Neural progenitor cell (in vitro differentiated cells): ENCODE data around the gene DOCK3. TPM values are rescaled to one million over a fixed set of nuclear protein-coding genes. Genes with fewer than 3 reads are reported as not detected.

ENCODE experiments used
- DNase-seq: peaks from one replicate; pipeline ENCODE4 v3.0.0-alpha.2; 2016; ENCODE audit warnings: low spot score
- H2AFZ ChIP-seq: fragments of 200-600 bp; sonication (generic); replicated peaks from 2 replicates; pipeline ENCODE4 v1.6.1; 2016; ENCODE audit warnings: antibody characterized with exemption
- H3F3A ChIP-seq: fragments of 200-600 bp; sonication (generic); 2 replicates; pipeline ENCODE4 v1.6.1; 2016; ENCODE audit warnings: antibody characterized with exemption, low read depth
- H3K27ac ChIP-seq: fragments of 200-600 bp; sonication (generic); 2 replicates; pipeline ENCODE4 v1.5.1; 2016; ENCODE audit warnings: mild to moderate bottlenecking
- H3K27me3 ChIP-seq: fragments of 200-600 bp; sonication (generic); 2 replicates; pipeline ENCODE4 v1.6.1; 2016; ENCODE audit warnings: mild to moderate bottlenecking, moderate library complexity
- H3K36me3 ChIP-seq: fragments of 200-600 bp; sonication (generic); 2 replicates; pipeline ENCODE4 v1.5.1; 2016
- H3K4me1 ChIP-seq: fragments of 200-600 bp; sonication (generic); 2 replicates; pipeline ENCODE4 v1.6.1; 2016; ENCODE audit warnings: mixed run types
- H3K4me2 ChIP-seq: fragments of 200-600 bp; sonication (generic); 2 replicates; pipeline ENCODE4 v1.6.1; 2016
- H3K4me3 ChIP-seq: fragments of 200-600 bp; sonication (generic); 2 replicates; pipeline ENCODE4 v1.5.1; 2016
- H3K79me2 ChIP-seq: fragments of 200-600 bp; sonication (generic); 2 replicates; pipeline ENCODE4 v1.6.1; 2016; ENCODE audit warnings: low read depth
- H3K9ac ChIP-seq: fragments of 200-600 bp; sonication (generic); 2 replicates; pipeline ENCODE4 v1.6.1; 2016
- H3K9me3 ChIP-seq: fragments of 200-600 bp; sonication (generic); 2 replicates; pipeline ENCODE4 v1.5.1; 2016; ENCODE audit warnings: low read depth
- H4K20me1 ChIP-seq: fragments of 200-600 bp; sonication (generic); 2 replicates; pipeline ENCODE4 v1.6.1; 2016; ENCODE audit warnings: low read depth
- H3K27ac Mint-ChIP-seq: 3 replicates; pipeline ENCODE4 v1.8.0; 2021; ENCODE audit warnings: mixed read lengths
- H3K27me3 Mint-ChIP-seq: 2 replicates; pipeline ENCODE4 v1.8.0; 2022; ENCODE audit warnings: low read depth, mild to moderate bottlenecking, inconsistent platforms, moderate library complexity, mixed read lengths; ENCODE audit not compliant: insufficient read depth
- H3K36me3 Mint-ChIP-seq: 3 replicates; pipeline ENCODE4 v1.8.0; 2021; ENCODE audit warnings: mixed read lengths
- H3K4me1 Mint-ChIP-seq: 3 replicates; pipeline ENCODE4 v1.8.0; 2021; ENCODE audit warnings: mixed read lengths
- H3K4me3 Mint-ChIP-seq: 3 replicates; pipeline ENCODE4 v1.8.0; 2021; ENCODE audit warnings: mild to moderate bottlenecking, moderate library complexity, mixed read lengths
- H3K9me3 Mint-ChIP-seq: 3 replicates; pipeline ENCODE4 v1.8.0; 2020; ENCODE audit warnings: mixed read lengths
- EZH2 ChIP-seq: fragments of 200-600 bp; sonication (generic); IDR thresholded peaks from 2 replicates; pipeline ENCODE4 v1.6.1; 2017; ENCODE audit warnings: antibody characterized with exemption, mild to moderate bottlenecking, moderate library complexity
- EZH2phosphoT487 ChIP-seq: fragments of 200-600 bp; sonication (generic); IDR thresholded peaks from 2 replicates; pipeline ENCODE4 v1.6.1; 2017; ENCODE audit warnings: antibody characterized with exemption
- total RNA-seq: library from RNA; depleted of rRNA; stranded (reverse); fragments of >200 nt; gene quantifications from 2 replicates; pipeline ENCODE4 v1.2.3, GENCODE V29; 2015; ENCODE audit warnings: low replicate concordance
- TF ChIP-seq, protein P1 (sequence below): fragments of 200-600 bp; sonication (generic); IDR thresholded peaks from 2 replicates; pipeline ENCODE4 v1.5.1; 2017; ENCODE audit warnings: antibody characterized with exemption, mild to moderate bottlenecking

DOCK3 gene
- total RNA-seq, 1 donor from 2014 or later: 10.7 TPM

DNA sequence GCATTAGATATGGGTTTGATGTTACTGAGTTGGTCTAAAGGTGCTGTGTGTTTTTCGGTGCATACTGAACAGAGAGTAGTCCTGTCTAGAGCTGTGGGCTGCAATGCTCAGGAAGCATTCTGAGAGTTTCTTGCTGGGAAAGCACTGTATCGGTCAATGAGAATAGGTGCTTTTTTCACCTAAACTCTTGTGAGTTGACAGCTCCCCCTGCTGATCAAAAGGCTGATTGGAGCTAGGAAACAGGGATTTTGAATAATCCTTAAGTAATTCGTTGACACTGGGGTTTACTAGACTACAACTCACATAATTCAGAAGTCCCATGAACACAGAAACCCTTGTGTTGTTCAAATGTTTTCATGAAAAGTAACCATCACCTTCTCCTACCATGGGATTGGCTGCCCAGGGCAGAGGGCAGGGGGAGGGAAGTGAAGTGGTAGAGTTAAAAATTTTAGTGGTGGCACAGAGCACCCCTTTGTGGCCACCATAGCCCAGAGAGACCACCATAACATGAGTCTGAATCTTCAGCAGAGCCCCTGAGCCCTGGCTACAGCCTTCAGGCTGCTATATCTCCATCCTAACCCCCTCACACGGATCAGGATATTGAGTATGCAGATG, 697.3 kb downstream of the DOCK3 start:
- H3K9ac ChIP-seq: no peak overlapping the region
- H3K36me3 ChIP-seq: no peaks in the 10 kb centered on the region

DNA sequence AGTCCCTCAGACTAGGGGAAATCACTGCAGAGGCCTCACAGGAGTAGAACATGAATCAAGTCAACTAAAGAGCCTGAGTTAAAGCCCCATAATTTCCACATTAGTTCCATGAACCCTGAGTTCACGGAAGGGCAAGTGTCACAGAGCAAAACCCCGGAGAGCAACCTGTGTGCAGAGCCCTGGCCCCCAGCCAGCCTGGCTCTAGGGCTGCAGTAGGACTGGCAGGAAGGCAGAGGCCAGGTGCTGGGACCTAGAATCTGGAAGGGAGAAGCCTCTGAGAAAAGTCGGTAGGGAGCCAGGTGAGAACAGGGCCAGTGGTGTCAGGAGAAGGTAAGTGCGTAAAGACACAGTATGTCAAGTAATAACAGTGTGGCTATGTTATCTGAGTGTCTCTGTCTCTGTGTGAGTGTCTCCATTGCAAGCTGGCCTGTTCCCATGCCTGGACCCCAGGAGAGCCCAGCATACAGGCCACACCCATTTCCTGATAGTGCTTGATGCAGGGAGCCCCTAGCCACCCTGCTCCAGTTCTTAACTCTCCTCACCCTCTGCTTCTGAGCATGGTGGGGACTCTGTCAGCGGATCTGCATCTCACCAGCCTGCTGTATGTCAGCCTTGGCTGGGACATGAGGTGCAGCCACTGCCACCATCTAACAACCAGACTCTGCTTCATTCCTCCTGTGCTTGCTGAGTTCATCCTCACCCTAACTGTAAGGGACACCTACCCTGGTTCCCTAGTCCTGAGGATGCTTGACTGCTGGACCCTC, 699.1 kb downstream of the DOCK3 start:
- no peaks in the 10 kb centered on the region for H3K79me2 ChIP-seq
- no peaks in the 10 kb centered on the region for H3K27me3 ChIP-seq
- Mint-ChIP-seq H3K27me3 (no peaks in the 10 kb centered on the region), H3K27ac (no peak overlapping the region), H3K36me3 (no peaks in the 10 kb centered on the region), H3K9me3 (no peaks in the 10 kb centered on the region), H3K4me3 (no peak overlapping the region), H3K4me1 (no peaks in the 10 kb centered on the region)
- no peaks in the 10 kb centered on the region for H4K20me1 ChIP-seq
- H3K27ac ChIP-seq: no peak overlapping the region
- no peaks in the 10 kb centered on the region for H3K4me1 ChIP-seq
- no peak overlapping the region for H3K4me3 ChIP-seq
- H3K4me2 ChIP-seq: no peak overlapping the region
- DNase-seq: no peak
- TF ChIP-seq, protein P1, sequence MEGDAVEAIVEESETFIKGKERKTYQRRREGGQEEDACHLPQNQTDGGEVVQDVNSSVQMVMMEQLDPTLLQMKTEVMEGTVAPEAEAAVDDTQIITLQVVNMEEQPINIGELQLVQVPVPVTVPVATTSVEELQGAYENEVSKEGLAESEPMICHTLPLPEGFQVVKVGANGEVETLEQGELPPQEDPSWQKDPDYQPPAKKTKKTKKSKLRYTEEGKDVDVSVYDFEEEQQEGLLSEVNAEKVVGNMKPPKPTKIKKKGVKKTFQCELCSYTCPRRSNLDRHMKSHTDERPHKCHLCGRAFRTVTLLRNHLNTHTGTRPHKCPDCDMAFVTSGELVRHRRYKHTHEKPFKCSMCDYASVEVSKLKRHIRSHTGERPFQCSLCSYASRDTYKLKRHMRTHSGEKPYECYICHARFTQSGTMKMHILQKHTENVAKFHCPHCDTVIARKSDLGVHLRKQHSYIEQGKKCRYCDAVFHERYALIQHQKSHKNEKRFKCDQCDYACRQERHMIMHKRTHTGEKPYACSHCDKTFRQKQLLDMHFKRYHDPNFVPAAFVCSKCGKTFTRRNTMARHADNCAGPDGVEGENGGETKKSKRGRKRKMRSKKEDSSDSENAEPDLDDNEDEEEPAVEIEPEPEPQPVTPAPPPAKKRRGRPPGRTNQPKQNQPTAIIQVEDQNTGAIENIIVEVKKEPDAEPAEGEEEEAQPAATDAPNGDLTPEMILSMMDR: no peak
- TF ChIP-seq EZH2phosphoT487 (no peak), EZH2 (no peak)
- no peak overlapping the region for H3K9ac ChIP-seq
- no peaks in the 10 kb centered on the region for H3K9me3 ChIP-seq
- H2AFZ ChIP-seq: no peak overlapping the region
- H3F3A ChIP-seq: no peaks in the 10 kb centered on the region
- H3K36me3 ChIP-seq: no peaks in the 10 kb centered on the region

More for the DNA sequence above, 697.3 kb downstream of the DOCK3 start:
- Histone ChIP-seq H3K79me2 (no peaks in the 10 kb centered on the region), H4K20me1 (no peaks in the 10 kb centered on the region), H3K4me3 (no peak overlapping the region), H2AFZ (no peak overlapping the region), H3K9me3 (peaks cover 4% of the 10 kb centered on the region), H3K4me1 (no peaks in the 10 kb centered on the region), H3K4me2 (no peak overlapping the region), H3K27me3 (no peaks in the 10 kb centered on the region), H3K27ac (no peak overlapping the region), H3F3A (no peaks in the 10 kb centered on the region)
- Mint-ChIP-seq H3K27me3 (no peaks in the 10 kb centered on the region), H3K4me1 (no peaks in the 10 kb centered on the region), H3K36me3 (peaks cover 8% of the 10 kb centered on the region), H3K9me3 (peaks cover 8% of the 10 kb centered on the region), H3K4me3 (no peak overlapping the region), H3K27ac (no peak overlapping the region)
- TF ChIP-seq EZH2 (no peak), EZH2phosphoT487 (no peak)
- TF ChIP-seq, protein P1: peak; percentile 87
- DNase-seq: peak; percentile 88

DNA sequence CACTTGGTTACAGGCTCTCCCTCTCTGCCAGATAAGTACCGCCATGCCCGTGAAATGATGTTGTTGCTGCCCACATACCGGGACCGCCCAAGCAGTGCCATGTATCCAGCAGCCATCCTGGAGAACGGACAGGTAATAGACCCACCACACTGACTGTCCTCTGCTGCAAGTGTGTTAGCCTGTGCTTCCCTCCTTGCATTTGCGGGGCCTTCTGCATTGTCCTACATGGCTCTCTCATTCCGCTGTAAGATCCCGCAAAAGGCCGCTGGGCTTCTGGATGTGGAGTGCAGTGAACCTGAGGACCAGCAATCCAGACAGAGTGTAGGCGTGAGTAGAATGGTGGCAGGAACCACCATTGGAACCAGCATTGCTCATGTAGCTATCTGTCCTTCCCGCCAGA, 699.7 kb downstream of the DOCK3 start:
- Mint-ChIP-seq H3K9me3 (no peaks in the 10 kb centered on the region), H3K27me3 (peaks cover 2% of the 10 kb centered on the region), H3K4me3 (no peak overlapping the region), H3K36me3 (no peaks in the 10 kb centered on the region), H3K4me1 (no peaks in the 10 kb centered on the region), H3K27ac (no peak overlapping the region)
- H3K36me3 ChIP-seq: no peaks in the 10 kb centered on the region
- DNase-seq: no peak
- no peak overlapping the region for H2AFZ ChIP-seq
- TF ChIP-seq, protein P1: no peak
- TF ChIP-seq EZH2phosphoT487 (no peak), EZH2 (no peak)
- H3K4me3 ChIP-seq: no peak overlapping the region
- H3K4me1 ChIP-seq: no peaks in the 10 kb centered on the region
- H3F3A ChIP-seq: no peaks in the 10 kb centered on the region
- no peaks in the 10 kb centered on the region for H3K9me3 ChIP-seq
- no peak overlapping the region for H3K9ac ChIP-seq
- H3K79me2 ChIP-seq: no peaks in the 10 kb centered on the region
- H3K4me2 ChIP-seq: no peak overlapping the region
- no peak overlapping the region for H3K27ac ChIP-seq
- no peaks in the 10 kb centered on the region for H3K27me3 ChIP-seq
- no peaks in the 10 kb centered on the region for H4K20me1 ChIP-seq
